Skeletal muscle cell (primary cell): ENCODE data around the gene P2RY8.
"Not testable (repeated sequence)": the region's sequence is repeated elsewhere in the genome, so short reads cannot be mapped to it uniquely, and the experiment has no call there.

Experiments used
- DNase-seq: peaks from one replicate; pipeline ENCODE4 v3.0.0-alpha.2; 2010; ENCODE audit warnings: low read depth
- H3K4me3 ChIP-seq: 2 replicates; pipeline ENCODE4 v1.5.1; 2011; ENCODE audit warnings: low read depth, mild to moderate bottlenecking, control low read depth, low read length, moderate library complexity

P2RY8 gene

GRCh38 chrX:1451661-1452515, 85.1 kb downstream of the P2RY8 start:
- no peak for DNase-seq
- H3K4me3 ChIP-seq = peak overlapping the region; percentile 99

GRCh38 chrX:1451251-1451660, 85.7 kb downstream of the P2RY8 start:
- DNase-seq = no peak

GRCh38 chrX:1450361-1451161, 86.4 kb downstream of the P2RY8 start:
- DNase-seq = no peak
- H3K4me3 ChIP-seq = peak overlapping the region; percentile 3

More at GRCh38 chrX:1451251-1451660, 85.7 kb downstream of the P2RY8 start:
- peak overlapping the region; percentile 99 for H3K4me3 ChIP-seq

- no peak for DNase-seq
- H3K4me3 ChIP-seq = no peak overlapping the region
Observed at GRCh38 chrX:1449823-1450149, 87.2 kb downstream of the P2RY8 start.

- no peak overlapping the region for H3K4me3 ChIP-seq
- DNase-seq = no peak
Observed at GRCh38 chrX:1449036-1449822, 87.8 kb downstream of the P2RY8 start.

- not testable (repeated sequence) for DNase-seq, H3K4me3 ChIP-seq
Observed at GRCh38 chrX:1448573-1449001, 88.4 kb downstream of the P2RY8 start.

GRCh38 chrX:1447969-1448572, 88.9 kb downstream of the P2RY8 start:
- DNase-seq, H3K4me3 ChIP-seq: not testable (repeated sequence)

- H3K4me3 ChIP-seq, DNase-seq: not testable (repeated sequence)
Observed at GRCh38 chrX:1446984-1447968, 89.7 kb downstream of the P2RY8 start.

GRCh38 chrX:1444561-1445500, 92.2 kb downstream of the P2RY8 start:
- DNase-seq = no peak
- H3K4me3 ChIP-seq = no peak overlapping the region

- no peak for DNase-seq
- no peak overlapping the region for H3K4me3 ChIP-seq
Observed at GRCh38 chrX:1443496-1444075, 93.4 kb downstream of the P2RY8 start.

- H3K4me3 ChIP-seq = no peak overlapping the region
- no peak for DNase-seq
Observed at GRCh38 chrX:1442724-1443367, 94.1 kb downstream of the P2RY8 start.

GRCh38 chrX:1442016-1442665, 94.8 kb downstream of the P2RY8 start:
- no peak for DNase-seq
- H3K4me3 ChIP-seq = no peak overlapping the region

GRCh38 chrX:1440506-1440905, 96.5 kb downstream of the P2RY8 start:
- no peak for DNase-seq

GRCh38 chrX:1435241-1435895, 101.6 kb downstream of the P2RY8 start:
- no peak overlapping the region for H3K4me3 ChIP-seq
- DNase-seq = no peak

More at GRCh38 chrX:1440506-1440905, 96.5 kb downstream of the P2RY8 start:
- no peak overlapping the region for H3K4me3 ChIP-seq

- DNase-seq = no peak
- H3K4me3 ChIP-seq = no peak overlapping the region
Observed at GRCh38 chrX:1434871-1435240, 102.1 kb downstream of the P2RY8 start.
